CD4-positive, alpha-beta T cell treated with Interleukin-2 at 100 ng/mL for 4 hours (primary cell): ENCODE results near the gene MED8.
A peak's percentile ranks its signal among the peaks of the same experiment; 100 is the strongest.
"Not testable (repeated sequence)": the region's sequence is repeated elsewhere in the genome, so short reads cannot be mapped to it uniquely, and the experiment has no call there.

ENCODE experiments used
- DNase-seq: peaks from one replicate; pipeline ENCODE4 v3.0.0-alpha.2; 2020; ENCODE audit warnings: low spot score

MED8 gene

DNA sequence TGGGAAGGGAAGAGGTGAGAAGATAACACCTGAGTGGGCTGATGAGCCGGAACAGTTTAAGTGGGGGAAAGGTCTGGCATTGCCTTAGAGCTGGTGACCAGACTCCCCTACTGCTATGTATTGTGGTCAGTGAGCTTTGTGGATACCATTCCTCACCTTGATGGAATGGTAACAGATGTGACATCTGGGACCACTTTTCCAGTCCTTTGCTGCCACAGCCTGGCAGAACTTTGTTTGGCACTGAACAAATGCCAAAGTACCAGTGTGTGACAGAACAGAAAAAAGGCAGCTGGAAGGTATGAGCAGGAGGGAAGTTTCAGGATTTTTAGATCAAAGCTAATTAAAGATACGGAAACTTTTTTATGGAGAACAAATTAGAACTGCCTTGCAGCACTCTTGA is 6.2 kb downstream of the MED8 start:
- no peak for DNase-seq

DNA sequence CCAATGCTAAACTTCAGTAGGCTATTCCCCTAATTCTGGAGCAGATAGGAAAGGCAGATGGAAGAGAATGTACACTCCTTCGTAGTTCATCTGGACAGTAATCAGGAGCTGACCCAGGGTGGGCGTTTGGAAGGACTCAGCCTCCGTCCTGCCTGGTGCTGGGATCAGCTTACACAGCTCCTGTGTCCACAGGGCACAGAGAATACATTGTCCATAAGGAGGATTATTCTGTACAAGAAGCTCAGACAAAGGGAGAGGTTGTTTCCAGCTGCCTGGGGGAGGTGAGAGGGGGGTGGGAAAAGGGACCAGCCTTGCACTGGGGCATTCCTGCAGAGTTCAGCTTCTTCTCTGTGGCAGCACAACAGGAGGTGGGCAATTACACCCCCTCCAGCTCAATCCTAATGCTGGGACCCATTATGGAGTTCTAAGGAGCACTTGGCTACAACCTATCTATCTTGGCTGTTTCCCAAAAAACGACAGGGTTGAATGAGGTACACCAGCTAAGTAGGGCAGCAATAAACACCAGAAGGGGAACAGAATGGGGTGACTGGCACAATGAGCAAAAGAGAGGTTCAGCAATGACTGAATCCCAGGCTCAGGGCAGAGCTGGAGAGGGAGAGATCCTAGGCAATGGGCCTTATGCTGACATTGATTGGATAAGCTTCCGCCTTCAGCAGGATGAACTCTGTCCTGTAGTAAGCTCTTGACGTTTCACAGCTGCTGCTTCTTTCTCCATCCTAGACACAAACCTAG is 7.4 kb downstream of the MED8 start:
- no peak for DNase-seq

DNA sequence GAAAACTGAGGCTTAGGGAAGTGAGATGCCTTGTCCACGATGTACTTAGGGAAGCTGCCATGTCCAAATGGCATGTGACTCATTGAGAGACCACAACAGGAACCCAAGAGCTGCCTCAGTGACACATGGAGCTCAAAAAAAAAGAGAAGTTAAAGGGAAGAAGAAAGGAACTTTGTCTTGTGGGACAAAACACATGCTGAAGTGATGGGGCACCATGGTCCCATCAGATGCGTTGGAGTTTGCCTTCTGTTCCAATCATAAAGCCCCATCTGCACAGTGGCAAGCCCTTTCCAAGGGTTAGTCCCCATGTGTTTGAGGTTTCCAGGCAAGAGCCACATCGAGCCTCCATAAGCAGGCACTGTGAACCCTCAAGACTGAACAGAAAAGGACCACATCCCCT is 8.0 kb downstream of the MED8 start:
- DNase-seq = no peak

DNA sequence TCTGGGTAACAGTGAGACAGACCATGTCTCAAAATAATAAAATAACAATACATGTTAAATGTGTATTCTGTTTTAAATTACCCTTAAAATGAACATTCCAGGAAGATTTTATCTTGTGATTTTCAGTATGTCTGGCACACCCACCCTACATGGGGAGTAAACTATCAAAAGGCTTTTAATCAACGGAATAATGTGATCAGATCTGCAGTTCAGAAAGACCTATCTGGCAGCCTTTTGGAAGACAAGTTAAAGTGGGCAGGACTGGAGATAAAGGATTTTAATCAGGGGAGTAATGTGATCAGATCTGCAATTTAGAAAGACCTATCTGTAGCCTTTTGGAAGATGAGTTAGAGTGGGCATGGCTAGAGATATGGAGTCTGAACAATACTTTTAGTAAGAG is 10.1 kb downstream of the MED8 start:
- no peak for DNase-seq

DNA sequence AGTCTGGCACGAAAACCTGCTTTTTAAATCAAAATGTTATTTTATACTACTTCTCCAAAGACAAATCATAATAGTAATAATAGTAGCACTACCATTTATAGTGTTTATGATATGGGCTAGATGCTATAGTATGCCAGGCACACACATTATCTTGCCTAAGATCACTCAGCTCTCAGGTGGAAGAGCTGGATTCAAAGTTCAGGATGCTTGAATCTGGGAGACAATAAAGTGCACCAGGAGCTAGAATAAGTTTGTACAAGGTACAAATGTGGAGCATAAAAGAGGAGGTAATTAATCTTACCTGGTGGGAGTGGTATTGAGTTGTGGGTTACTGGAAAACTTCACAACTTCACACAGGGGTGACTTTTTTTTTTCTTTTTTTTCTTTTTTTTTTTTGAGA is 11.8 kb downstream of the MED8 start:
- no peak for DNase-seq

DNA sequence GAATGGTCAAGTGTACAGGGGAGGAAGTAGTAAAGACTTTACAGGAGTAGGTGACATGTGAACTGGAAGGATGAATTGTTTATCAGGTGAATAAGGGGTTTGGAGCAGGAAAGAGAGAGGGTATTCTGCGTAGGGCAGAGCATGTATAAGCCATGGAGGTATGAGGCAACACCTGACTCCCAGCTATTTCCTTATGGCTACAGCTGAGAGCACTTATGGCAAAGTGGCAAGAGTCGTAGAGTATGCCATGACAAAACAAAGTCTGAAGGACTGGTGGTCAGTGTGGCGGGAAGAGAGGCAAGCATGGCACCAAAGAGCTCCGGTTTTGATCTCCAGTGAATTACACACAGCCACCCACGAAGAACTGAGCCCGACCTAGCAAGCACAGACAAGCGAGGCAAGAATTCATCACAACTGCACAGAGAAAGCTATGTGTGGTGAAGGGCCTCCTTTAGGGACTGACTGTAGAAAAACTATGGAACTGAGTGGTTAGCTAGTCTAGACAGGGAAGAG is 12.8 kb downstream of the MED8 start:
- no peak for DNase-seq

DNA sequence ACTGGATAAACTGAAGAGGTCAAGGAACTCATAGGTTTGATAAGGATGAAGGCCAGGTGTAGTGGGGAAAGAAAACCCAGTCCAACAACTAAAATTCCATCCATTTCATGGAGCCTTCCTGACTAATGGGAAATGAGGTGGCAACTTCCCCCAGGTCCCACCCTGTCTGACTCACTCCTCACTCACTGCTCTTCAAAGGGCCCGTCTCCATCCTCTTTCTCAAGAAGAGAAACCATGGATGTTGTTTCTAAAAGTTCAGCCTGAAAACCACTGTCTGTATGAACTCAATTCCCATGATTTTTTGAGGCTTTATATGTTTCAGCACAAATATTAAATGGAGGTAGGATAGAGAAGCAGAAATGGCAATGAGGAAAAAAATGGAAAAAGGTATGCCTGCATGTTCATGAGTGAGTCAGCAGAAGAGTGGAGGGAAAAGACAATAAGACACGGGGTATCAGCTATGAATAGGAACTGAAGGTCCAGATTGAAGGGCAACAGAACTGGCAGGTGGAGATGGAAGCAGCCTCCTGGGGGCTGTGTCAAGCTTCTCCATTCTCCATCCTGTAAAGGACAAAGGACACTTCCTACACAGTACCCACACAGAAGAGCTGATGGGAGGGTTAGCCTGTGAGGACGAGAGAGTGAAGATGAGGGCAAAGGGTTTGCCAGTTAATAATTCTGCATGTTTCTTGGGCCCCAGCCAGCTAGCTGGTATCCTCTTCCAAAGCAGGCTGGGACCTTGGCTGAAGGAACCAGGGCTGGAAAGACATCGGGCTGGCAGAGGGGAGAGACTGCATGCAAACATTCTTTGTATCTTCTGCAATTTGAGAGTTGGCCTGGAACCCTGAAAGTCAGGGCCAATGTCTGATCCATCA is 16.3 kb downstream of the MED8 start:
- DNase-seq = no peak

DNA sequence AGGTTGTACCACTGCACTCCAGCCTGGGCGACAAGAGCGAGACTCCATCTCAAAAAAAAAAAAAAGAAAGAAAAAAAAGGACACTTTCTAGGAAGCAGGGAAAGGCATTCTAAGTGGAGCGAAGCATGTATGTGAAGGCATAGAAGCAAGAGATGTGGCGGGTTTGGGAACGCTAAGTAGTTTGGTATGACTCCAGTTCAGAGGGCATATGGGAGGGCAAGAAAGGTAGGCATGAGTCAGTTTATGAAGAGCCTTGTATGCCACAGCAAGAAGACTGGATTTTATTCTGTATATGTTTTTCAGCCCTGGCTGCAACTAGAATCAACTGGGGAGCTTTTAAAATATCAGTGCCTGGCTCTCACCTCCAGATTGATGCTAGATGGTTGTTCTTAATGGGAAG is 17.4 kb downstream of the MED8 start:
- DNase-seq = no peak

DNA sequence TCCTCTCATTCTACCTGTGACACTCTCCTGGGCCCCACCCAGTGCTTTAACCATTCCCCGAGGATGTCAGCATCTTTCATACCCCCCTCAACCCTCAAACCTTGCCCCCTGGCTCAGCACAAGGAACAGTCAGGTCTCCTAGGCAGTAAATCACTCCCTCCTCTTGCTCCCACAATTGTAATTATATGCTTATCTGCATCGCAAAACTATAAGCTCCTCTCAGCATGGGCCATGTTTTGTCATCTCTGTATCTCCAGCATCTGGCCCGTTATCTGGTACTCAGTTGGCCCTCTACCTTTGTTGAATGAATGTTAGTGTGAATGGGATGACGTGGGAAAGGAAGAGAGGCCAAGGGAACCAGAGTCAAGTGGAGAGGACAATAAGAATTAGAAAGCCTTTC is 19.0 kb downstream of the MED8 start:
- DNase-seq = no peak

DNA sequence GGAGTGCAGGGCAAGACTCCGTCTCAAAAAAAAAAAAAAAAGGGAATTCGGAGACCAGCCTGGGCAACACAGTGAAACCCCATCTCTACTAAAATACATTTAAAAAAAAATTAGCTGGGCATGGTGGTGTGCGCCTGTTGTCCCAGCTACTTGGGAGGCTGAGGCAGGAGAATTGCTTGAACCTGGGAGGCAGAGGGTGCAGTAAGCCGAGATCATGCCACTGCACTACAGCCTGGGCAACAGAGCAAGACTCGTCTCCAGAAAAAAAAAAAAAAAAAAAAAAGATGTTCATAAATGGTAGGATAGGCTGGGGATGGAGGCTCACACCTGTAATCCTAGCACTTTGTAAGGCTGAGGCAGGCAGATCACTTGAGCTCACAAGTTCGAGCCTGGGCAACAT is 19.8 kb downstream of the MED8 start:
- DNase-seq = not testable (repeated sequence)

DNA sequence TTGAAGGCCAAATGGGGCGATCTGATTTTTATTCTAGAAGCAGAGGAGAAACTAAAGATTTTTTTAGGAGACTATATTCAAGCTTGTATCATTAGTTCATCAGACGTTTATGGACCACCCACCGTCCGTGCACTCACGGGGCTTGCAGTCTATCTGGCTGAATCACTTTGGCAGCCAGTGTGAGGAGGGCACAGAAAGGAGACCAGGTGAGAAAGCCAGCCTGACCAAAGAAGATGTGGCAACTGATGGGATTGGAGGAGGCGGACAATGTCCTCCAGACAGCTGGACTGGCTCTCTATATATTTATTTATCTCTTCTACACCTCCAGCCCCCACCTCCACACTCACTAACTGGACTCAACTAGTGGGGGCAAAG is 21.0 kb downstream of the MED8 start:
- DNase-seq = no peak

DNA sequence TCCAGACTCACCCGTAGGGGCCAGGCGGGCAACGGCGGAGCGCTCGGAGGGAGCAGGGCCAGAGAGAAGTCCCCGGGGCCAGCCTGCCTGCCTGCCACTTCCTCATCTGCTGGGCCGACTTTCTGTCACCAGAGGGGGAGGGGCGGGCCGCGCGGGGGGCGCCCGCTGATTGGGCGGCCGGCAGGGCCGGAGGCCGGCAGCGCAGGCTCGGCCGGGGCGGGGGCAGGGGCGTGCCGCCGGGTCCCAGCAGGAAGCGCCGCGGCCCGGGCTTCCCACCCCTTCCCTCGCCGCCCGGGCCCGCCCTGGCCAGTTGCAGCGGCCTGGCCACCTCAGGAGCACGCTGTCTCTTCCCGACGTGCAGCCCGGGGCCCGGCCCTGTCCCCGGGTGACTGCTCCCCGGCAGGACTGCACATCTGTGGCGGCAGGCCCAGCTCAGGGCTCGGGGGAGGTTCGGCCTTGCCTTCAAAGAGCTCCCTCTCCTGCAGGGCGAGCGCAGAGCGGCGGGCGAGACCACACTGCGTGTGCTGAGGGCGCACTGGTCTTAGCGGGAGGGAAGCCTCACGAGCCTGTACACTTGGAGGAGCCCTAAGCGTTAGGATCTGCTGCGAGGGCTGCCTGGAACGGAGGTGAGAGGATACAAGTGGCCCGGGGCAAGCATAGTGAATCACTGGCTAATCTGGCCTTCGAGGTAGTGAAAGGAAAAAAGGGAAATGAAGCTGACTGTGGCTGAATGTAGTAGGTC is 21.5 kb downstream of the MED8 start, which contains the start of gene ELOVL1:
Gene ELOVL1, minus strand, starts transcription at position 108 of the 742 bp plus-strand sequence. CDS start 2,402 bp downstream, outside the sequence.
- peak; percentile 87 for DNase-seq

DNA sequence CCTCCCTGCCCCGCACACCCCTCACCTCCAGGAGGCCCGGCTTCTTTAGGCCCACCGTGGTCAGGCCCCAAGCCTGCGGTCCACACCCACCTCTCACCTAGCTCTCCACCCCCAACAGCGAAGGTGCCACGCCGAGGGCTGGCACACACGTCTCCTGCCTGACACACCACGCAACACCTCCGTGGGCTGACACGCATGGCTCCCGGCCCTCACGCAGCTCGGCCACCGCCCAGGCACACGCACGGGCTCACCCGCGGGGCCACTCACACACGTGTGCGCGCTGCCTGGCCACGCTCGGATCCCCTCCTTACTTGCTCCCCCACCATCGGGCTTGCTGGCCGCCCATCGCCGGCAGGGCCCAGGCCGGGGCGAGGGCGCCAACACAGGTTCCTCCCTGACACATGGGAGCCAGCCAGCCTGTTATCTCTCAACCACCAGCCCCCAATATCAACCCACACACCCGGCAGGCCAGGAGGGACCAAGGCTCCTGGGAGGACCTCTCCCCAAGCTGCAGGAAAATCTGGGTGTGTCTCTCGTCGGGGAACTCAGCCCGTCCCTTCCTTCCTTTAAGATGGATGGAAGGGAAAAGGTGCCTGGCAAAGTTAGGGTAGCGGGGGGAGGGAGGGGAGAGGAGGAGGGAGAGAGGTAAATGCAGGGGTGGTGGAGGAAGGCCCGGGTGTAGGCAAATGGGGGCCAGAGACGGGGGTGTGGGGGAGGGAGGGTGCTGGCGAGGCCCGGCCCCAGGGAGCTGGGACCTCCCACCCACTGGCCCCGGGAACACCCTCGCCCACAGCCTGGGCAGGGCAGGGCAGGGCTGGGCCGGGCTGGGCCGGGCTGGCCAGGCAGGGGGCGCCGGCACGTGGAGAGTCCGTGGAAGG is 22.3 kb downstream of the MED8 start:
- DNase-seq = peak; percentile 20

DNA sequence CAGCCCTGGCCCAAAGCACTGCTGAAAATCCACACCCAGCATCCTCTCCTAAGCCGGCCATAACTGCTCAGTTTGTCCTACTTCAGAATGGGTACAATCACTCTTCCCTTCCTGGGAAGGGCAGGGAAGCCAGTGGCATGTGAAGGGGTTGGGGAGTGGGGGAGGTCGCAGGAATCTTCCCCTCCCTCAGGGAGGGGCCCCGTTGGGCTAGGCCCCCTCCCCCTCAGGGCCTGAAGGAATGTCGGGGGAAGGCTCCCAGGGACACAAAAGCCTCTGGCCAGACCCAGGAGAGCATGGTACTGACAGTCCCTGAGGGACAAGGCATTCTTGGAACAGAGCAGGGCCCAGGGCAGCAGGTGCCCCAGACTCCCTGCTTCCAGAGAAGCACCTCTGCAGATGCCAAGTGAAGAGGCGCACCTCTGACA is 23.0 kb downstream of the MED8 start:
- DNase-seq = no peak

DNA sequence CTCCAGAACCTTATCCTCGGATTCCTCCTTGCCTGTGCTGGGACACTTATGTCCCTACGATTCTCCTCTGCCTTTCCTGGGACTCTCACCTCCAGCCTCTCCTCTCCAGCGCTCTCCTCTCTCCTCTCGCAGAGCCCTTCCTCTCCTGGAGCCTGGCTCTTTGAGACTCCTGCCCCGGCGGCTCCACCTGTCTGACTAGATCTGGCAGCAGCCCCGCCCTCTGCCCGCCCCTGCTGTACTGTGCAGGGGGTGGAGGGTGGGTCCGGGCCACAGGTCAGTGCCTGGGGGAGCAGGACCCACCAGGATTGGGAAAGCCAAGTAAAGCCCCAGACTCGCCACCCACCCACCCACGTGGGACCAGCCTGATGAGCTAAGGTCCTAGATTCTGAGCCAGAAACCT is 23.4 kb downstream of the MED8 start:
- no peak for DNase-seq

DNA sequence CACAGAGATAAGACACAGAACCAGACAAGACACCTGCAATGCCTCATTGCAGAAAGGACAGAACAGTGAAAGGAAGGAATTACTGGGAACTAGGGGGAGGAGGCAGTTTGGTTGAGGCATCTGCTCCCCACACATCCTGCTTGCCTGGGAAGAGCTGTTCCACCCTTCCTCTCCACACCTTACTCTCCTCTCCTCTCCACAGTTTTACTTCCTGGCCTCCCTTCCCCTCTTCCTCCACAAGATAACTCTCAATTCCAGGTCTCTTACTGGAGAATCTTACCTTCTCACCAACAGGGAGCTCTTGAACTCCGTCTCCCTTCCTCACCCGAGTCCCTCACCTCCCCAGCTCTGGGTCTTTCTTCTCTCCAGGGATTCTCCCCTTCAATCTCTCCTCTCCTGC is 23.9 kb downstream of the MED8 start:
- no peak for DNase-seq

DNA sequence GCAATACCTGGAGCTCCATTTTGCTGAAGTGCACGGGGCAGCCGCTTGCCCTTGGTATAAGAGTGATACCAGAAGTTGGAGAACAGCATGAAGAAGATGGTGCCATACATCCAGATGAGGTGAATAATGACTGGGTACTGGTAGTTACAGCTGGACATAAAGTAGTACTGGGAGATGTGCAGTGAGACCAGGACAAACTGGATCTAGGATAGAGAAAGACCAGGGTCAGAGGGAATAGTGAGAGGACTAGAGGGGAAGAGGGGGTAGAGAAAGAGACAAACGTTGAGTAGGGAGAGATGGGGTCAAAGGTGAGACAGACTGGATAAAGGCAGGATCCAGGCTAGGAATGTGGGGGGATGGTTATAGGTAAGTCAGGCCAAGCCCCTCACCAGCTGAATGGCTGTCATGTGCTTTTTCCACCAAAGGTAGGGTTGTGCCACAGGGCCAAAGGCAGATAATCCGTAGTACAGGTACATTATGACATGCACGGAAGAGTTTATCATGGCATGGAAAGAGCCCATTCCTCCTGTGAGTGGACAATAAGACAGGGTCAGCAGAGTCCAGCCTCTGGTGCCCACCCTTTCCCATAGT is 25.6 kb downstream of the MED8 start:
- no peak for DNase-seq

DNA sequence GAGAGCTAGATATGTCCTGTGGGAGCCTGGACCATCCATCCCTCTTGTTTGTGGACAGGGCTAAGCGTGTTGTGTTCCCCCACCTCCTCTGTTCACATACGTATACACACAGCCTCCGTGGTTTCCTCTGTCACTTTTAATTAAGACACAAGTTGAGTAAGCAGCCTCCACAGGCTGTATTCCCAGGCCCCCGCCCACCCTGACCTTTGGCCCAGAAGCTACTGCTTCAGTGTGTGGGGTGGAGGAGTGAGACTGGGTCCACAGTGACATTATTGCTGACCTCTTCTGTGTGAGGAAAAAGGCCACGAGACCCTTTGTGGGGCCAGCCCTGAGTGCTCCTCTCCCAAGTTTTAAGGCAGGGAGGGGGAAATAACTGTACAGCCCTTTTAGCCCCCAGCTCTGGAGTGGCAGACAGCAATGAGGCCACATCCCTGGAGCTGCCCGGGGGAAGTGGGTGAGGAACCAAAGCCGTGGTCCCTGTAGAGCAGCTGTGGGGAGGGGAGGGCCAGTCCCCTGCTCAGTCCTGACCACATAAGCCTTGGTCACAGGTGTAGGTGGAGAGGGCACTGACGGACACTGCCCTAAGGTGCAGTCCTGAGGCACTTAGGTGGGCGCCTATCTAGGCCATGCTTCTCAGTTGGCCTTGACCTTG is 26.2 kb downstream of the MED8 start:
- no peak for DNase-seq

DNA sequence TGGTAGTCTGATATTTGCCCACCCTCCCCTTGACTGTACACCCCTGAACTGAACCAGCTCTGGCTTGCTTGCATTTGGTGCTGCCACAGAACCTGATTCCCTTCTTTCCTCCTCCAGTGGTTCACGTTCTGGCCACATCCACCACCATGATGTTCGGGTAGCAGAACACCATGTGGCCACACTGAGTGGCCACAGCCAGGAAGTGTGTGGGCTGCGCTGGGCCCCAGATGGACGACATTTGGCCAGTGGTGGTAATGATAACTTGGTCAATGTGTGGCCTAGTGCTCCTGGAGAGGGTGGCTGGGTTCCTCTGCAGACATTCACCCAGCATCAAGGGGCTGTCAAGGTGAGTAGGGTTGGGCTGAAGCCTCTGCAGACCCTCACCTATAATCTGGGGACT is 29.0 kb downstream of the MED8 start:
- DNase-seq = no peak

DNA sequence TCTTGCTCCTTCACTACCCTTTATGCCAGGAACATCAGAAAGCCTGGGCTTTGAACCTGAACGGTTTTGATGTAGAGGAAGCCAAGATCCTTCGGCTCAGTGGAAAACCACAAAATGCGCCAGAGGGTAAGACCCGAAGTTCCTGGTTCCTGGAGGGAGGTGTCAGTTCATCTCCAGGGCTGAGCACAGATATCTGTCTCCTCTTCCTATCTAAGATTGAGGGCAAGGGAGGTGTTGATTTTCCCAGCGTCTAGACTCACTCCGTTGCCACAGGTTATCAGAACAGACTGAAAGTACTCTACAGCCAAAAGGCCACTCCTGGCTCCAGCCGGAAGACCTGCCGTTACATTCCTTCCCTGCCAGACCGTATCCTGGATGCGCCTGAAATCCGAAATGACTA is 29.9 kb downstream of the MED8 start:
- no peak for DNase-seq
